Neural progenitor cell (in vitro differentiated cells): ENCODE results near the gene CCDC90B.
"Not testable (repeated sequence)": the region's sequence is repeated elsewhere in the genome, so short reads cannot be mapped to it uniquely, and the experiment has no call there.

Experiments
- CTCF ChIP-seq: fragments of 200-600 bp; sonication (generic); IDR thresholded peaks from 2 replicates; pipeline ENCODE4 v1.5.1; 2017; ENCODE audit warnings: antibody characterized with exemption, mild to moderate bottlenecking
- EZH2 ChIP-seq: fragments of 200-600 bp; sonication (generic); IDR thresholded peaks from 2 replicates; pipeline ENCODE4 v1.6.1; 2017; ENCODE audit warnings: antibody characterized with exemption, mild to moderate bottlenecking, moderate library complexity

DNA sequence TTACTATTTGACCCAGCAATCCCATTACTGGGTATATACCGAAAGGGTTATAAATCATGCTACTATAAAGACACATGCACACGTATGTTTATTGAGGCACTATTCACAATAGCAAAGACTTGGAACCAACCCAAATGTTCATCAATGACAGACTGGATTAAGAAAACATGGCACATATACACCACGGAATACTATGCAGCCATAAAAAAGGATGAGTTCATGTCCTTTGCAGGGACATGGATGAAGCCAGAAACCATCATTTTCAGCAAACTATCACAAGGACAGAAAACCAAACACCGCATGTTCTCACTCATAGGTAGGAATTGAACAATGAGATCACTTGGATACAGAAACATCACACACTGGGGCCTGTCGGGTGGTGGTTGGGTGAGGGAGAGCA, 14.4 kb downstream of the CCDC90B start:
- not testable (repeated sequence) for TF ChIP-seq EZH2, CTCF
